HEK293T (cell line): ENCODE results near the gene CNGB1.

ENCODE experiments used
- CTCF ChIA-PET: fragments of 350-600 bp; formaldehyde crosslinking; extraction: SDS; loops from one replicate; lab custom pipeline; 2021; ENCODE audit warnings: antibody characterized with exemption, inconsistent platforms; lab: Yijun Ruan, JAX
- POLR2A ChIA-PET: fragments of 350-600 bp; formaldehyde crosslinking; extraction: SDS; loops from one replicate; lab custom pipeline; 2020; ENCODE audit warnings: antibody characterized with exemption, inconsistent platforms; lab: Yijun Ruan, JAX
- DNase-seq: peaks from one replicate; pipeline ENCODE4 v3.0.0; 2012; ENCODE audit warnings: mixed read lengths; ENCODE audit errors: extremely low spot score
- ARNT ChIP-seq: fragments of 450-650 bp; IDR thresholded peaks from 2 replicates; pipeline ENCODE4 v1.6.1; 2017; ENCODE audit warnings: mild to moderate bottlenecking
- BHLHE40 ChIP-seq: fragments of 450-650 bp; IDR thresholded peaks from 2 replicates; pipeline ENCODE4 v1.6.1; 2016; ENCODE audit warnings: mild to moderate bottlenecking, moderate library complexity, borderline replicate concordance
- CTBP1 ChIP-seq: fragments of 450-650 bp; IDR thresholded peaks from 2 replicates; pipeline ENCODE4 v1.6.1; 2016; ENCODE audit warnings: borderline replicate concordance
- ELF4 ChIP-seq: fragments of 450-650 bp; IDR thresholded peaks from 2 replicates; pipeline ENCODE4 v1.6.1; 2017; ENCODE audit warnings: antibody characterized with exemption
- FOXA1 ChIP-seq: fragments of 450-650 bp; IDR thresholded peaks from 2 replicates; pipeline ENCODE4 v1.6.1; 2016; ENCODE audit warnings: mild to moderate bottlenecking
- FOXK2 ChIP-seq: fragments of 450-650 bp; IDR thresholded peaks from 2 replicates; pipeline ENCODE4 v1.6.1; 2016; ENCODE audit warnings: mild to moderate bottlenecking
- FOXM1 ChIP-seq: fragments of 450-650 bp; IDR thresholded peaks from 2 replicates; pipeline ENCODE4 v1.6.1; 2017; ENCODE audit warnings: mild to moderate bottlenecking, borderline replicate concordance
- HDGF ChIP-seq: fragments of 450-650 bp; IDR thresholded peaks from 2 replicates; pipeline ENCODE4 v1.6.1; 2017; ENCODE audit warnings: antibody characterized with exemption, borderline replicate concordance
- L3MBTL2 ChIP-seq: fragments of 450-650 bp; conservative IDR thresholded peaks from 2 replicates; pipeline ENCODE4 v1.6.1; 2016; ENCODE audit warnings: mild to moderate bottlenecking
- LEF1 ChIP-seq: fragments of 450-650 bp; IDR thresholded peaks from 2 replicates; pipeline ENCODE4 v1.6.1; 2017; ENCODE audit warnings: mild to moderate bottlenecking, borderline replicate concordance
- NFRKB ChIP-seq: fragments of 450-650 bp; IDR thresholded peaks from 2 replicates; pipeline ENCODE4 v1.6.1; 2016; ENCODE audit warnings: mild to moderate bottlenecking, moderate library complexity
- PKNOX1 ChIP-seq: fragments of 450-650 bp; IDR thresholded peaks from 2 replicates; pipeline ENCODE4 v1.6.1; 2016
- SP1 ChIP-seq: fragments of 450-650 bp; IDR thresholded peaks from 2 replicates; pipeline ENCODE4 v1.6.1; 2017
- SUZ12 ChIP-seq: fragments of 450-650 bp; IDR thresholded peaks from 2 replicates; pipeline ENCODE4 v1.6.1; 2016; ENCODE audit warnings: mild to moderate bottlenecking
- TARDBP ChIP-seq: fragments of 450-650 bp; IDR thresholded peaks from 2 replicates; pipeline ENCODE4 v1.6.1; 2016
- ZNF384 ChIP-seq: fragments of 450-650 bp; IDR thresholded peaks from 2 replicates; pipeline ENCODE4 v1.6.1; 2016

Gene CNGB1

GRCh38 chr16:57929250-57929649 is 41.7 kb downstream of the CNGB1 start:
- ChIA-PET CTCF (no interaction called here), POLR2A (no interaction called here)
- no peak for TF ChIP-seq TARDBP
- no peak for TF ChIP-seq CTBP1
- DNase-seq = no peak

- DNase-seq = no peak
- TF ChIP-seq SUZ12 = no peak
- TF ChIP-seq FOXM1 = no peak
- no peak for TF ChIP-seq PKNOX1
- no peak for TF ChIP-seq FOXK2
- no peak for TF ChIP-seq ZNF384
- no peak for TF ChIP-seq NFRKB
- TF ChIP-seq TARDBP = no peak
- no peak for TF ChIP-seq CTBP1
- TF ChIP-seq HDGF = no peak
- no peak for TF ChIP-seq L3MBTL2
- no peak for TF ChIP-seq ELF4
- TF ChIP-seq ARNT = no peak
- no peak for TF ChIP-seq BHLHE40
- TF ChIP-seq LEF1 = no peak
- CTCF ChIA-PET = interaction anchor here (0.6 kb wide), 2 partner anchors 11 to 22 kb away, joined by 3 read pairs; no protein-coding TSS in a partner anchor
- POLR2A ChIA-PET = no interaction called here
Observed at GRCh38 chr16:57926041-57926440, 44.9 kb downstream of the CNGB1 start.

GRCh38 chr16:57925310-57925709 is 45.6 kb downstream of the CNGB1 start:
- no peak for DNase-seq
- ChIA-PET CTCF (interaction anchor here (0.6 kb wide), 2 partner anchors 12 to 21 kb away, joined by 3 read pairs; no protein-coding TSS in a partner anchor), POLR2A (no interaction called here)
- TF ChIP-seq BHLHE40 (no peak), ELF4 (no peak), TARDBP (no peak), SP1 (no peak), L3MBTL2 (no peak), HDGF (no peak), SUZ12 (no peak), FOXM1 (no peak), CTBP1 (no peak), FOXA1 (no peak), ZNF384 (no peak), NFRKB (no peak)

GRCh38 chr16:57924514-57924913 is 46.4 kb downstream of the CNGB1 start:
- POLR2A ChIA-PET = no interaction called here
- no peak for TF ChIP-seq FOXA1
- no peak for TF ChIP-seq SUZ12
- TF ChIP-seq PKNOX1 = no peak
- no peak for TF ChIP-seq ELF4
- no peak for TF ChIP-seq NFRKB
- TF ChIP-seq TARDBP = no peak
- no peak for TF ChIP-seq ARNT
- no peak for TF ChIP-seq HDGF
- no peak for TF ChIP-seq SP1
- no peak for DNase-seq
- CTCF ChIA-PET = no interaction called here

GRCh38 chr16:57923841-57924240 is 47.1 kb downstream of the CNGB1 start:
- no peak for DNase-seq
- ChIA-PET POLR2A (no interaction called here), CTCF (no interaction called here)
- TF ChIP-seq SP1 (no peak), FOXK2 (no peak), NFRKB (no peak), FOXM1 (no peak), LEF1 (no peak), BHLHE40 (no peak), L3MBTL2 (no peak)

- no peak for DNase-seq
- TF ChIP-seq TARDBP = no peak
- no peak for TF ChIP-seq CTBP1
- POLR2A ChIA-PET = no interaction called here
- CTCF ChIA-PET = no interaction called here
Observed at GRCh38 chr16:57923418-57923817, 47.5 kb downstream of the CNGB1 start.

- ChIA-PET POLR2A (interaction anchor here (1.0 kb wide), 1 partner anchor 76 kb away, joined by 3 read pairs; no protein-coding TSS in a partner anchor), CTCF (no interaction called here)
- TF ChIP-seq ELF4 (no peak), TARDBP (no peak), SUZ12 (no peak), SP1 (no peak), PKNOX1 (no peak), BHLHE40 (no peak), FOXM1 (no peak), ARNT (no peak), HDGF (no peak), CTBP1 (no peak), NFRKB (no peak), LEF1 (no peak), FOXA1 (no peak), L3MBTL2 (no peak), FOXK2 (no peak), ZNF384 (no peak)
- DNase-seq = no peak
Observed at GRCh38 chr16:57920880-57921229, 50.1 kb downstream of the CNGB1 start.
